ENCODE data around the gene ABTB2. TPM values are rescaled to one million over a fixed set of nuclear protein-coding genes. Genes with fewer than 3 reads are reported as not detected.
"Not testable (repeated sequence)": the region's sequence is repeated elsewhere in the genome, so short reads cannot be mapped to it uniquely, and the experiment has no call there.

Gene ABTB2
- total RNA-seq, 2 donors from 2014 or later = 5.8 to 11.1 TPM

DNA sequence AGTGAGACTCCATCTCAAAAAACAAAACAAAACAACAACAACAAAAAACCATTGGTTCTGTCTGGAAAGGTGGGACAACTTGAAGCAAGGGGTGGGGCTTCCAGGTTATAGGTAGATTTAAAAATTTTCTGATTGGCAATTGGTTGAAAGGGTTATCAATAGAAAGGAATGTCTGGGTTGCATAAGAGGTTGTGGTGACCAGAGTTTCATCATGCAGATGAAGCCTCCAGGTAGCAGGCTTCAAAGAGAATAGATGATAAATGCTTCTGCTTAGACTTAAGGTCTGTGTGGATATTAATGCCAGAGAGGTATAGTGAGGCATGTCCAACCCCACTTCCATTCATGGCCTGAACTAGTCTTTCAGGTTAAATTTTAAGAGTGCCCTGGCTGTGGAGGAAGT is 135.8 kb downstream of the ABTB2 start:
- H3K4me1 ChIP-seq = peaks cover 4% of the 10 kb centered on the region
- no peaks in the 10 kb centered on the region for H3K36me3 ChIP-seq
- H3K27ac ChIP-seq = no peak overlapping the region
- H3K4me3 ChIP-seq = no peak overlapping the region
- H3K27me3 ChIP-seq = no peaks in the 10 kb centered on the region
- H3K9ac ChIP-seq (ENCODE audit: low read depth in 2 of 2, low read length in 2 of 2) = no peak overlapping the region
- intact Hi-C loops (cut with DNase I) = no loop called here
- no peak for DNase-seq
- TF ChIP-seq, protein P1, sequence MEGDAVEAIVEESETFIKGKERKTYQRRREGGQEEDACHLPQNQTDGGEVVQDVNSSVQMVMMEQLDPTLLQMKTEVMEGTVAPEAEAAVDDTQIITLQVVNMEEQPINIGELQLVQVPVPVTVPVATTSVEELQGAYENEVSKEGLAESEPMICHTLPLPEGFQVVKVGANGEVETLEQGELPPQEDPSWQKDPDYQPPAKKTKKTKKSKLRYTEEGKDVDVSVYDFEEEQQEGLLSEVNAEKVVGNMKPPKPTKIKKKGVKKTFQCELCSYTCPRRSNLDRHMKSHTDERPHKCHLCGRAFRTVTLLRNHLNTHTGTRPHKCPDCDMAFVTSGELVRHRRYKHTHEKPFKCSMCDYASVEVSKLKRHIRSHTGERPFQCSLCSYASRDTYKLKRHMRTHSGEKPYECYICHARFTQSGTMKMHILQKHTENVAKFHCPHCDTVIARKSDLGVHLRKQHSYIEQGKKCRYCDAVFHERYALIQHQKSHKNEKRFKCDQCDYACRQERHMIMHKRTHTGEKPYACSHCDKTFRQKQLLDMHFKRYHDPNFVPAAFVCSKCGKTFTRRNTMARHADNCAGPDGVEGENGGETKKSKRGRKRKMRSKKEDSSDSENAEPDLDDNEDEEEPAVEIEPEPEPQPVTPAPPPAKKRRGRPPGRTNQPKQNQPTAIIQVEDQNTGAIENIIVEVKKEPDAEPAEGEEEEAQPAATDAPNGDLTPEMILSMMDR (IDR thresholded peaks at IDR 0.05) = no peak
- H3K9me3 ChIP-seq = no peaks in the 10 kb centered on the region

DNA sequence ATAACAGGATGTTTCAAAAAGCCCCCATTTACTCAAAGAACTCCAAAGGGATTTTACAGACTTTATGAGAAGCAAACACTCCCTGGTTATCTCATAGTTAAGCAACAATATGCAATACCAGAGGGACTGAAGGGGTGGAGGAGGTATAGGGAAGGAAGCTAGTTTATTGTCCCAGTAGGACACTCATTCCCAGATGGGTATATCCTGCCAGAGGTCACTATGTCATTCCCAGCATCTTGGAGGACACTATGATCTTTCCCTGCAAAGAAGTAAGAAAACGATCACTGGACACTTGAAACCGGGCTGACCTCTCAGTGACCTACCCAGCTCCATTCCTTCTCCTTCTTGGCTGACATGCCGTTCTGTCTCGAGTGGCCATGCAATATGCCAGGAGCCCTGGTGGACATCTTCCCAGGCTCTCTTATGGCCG is 137.9 kb downstream of the ABTB2 start:
- Histone ChIP-seq H3K36me3 (no peaks in the 10 kb centered on the region), H3K9me3 (no peaks in the 10 kb centered on the region), H3K27me3 (no peaks in the 10 kb centered on the region), H3K27ac (no peak overlapping the region), H3K4me3 (no peak overlapping the region), H3K9ac (ENCODE audit: low read depth in 2 of 2, low read length in 2 of 2) (no peak overlapping the region), H3K4me1 (peaks cover 4% of the 10 kb centered on the region)
- DNase-seq = no peak
- TF ChIP-seq, protein P1 (IDR thresholded peaks at IDR 0.05) = no peak
- intact Hi-C loops (cut with DNase I) = no loop called here

DNA sequence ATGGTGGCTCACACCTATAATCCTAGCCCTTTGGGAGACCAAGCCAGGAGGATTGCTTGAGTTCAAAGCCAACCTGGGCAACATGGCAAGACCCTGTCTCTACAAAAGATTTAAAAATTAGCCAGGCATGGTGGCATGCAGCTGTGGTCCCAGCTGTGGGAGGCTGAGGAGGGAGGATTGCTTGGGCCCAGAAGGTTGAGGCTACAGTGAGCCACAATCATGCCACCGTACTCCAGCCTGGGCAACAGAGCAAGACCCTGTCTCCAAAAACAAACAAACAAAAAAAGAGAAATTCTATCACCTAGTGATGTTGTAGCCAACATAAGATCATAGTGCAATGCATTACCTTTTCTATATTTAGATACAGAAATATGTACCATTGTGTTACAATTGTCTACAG is 138.5 kb downstream of the ABTB2 start:
- Histone ChIP-seq H3K36me3 (no peaks in the 10 kb centered on the region), H3K9me3 (no peaks in the 10 kb centered on the region), H3K4me1 (peaks cover 4% of the 10 kb centered on the region), H3K27me3 (no peaks in the 10 kb centered on the region), H3K27ac (no peak overlapping the region), H3K4me3 (no peak overlapping the region), H3K9ac (ENCODE audit: low read depth in 2 of 2, low read length in 2 of 2) (no peak overlapping the region)
- DNase-seq = no peak
- TF ChIP-seq, protein P1 (IDR thresholded peaks at IDR 0.05) = no peak
- intact Hi-C loops (cut with DNase I) = no loop called here

DNA sequence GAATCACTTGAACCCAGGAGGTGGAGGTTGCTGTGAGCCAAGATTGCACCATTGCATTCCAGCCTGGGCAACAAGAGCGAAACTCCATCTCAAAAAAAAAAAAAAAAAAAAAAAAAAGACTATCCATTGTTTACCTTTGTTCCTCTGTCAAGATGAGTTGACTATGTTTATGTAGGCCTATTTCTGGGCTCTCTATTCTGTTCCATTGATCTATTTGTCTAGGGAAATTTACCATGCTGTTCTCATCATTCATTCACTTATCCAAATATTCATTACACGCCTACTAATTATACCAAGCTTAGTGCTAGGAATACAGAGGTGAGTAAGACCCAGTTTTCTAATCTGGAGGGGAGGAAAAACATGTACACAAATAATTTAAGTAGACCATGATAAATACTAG is 139.1 kb downstream of the ABTB2 start:
- H3K9ac ChIP-seq (ENCODE audit: low read depth in 2 of 2, low read length in 2 of 2); DNase-seq; H3K36me3 ChIP-seq; H3K27ac ChIP-seq; H3K9me3 ChIP-seq; H3K27me3 ChIP-seq; H3K4me3 ChIP-seq; intact Hi-C loops (cut with DNase I); H3K4me1 ChIP-seq: not testable (repeated sequence)

DNA sequence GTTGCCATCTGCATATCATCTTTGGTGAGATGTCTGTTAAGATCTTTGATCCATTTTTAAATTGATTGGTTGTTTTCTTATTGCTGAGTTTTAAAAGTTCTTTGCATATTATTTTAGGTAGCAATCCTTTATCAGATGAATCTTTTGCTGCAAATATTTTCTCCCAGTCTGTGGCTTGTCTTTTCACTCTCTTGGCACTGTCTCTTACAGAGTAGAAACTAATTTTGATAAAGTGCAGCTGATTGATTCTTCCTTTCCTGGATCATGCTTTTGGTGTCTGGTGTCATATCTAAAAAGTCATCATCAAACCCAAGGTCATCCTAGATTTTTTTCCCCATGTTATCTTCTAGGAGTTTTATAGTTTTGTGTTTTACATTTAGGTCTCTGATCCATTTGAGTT is 139.7 kb downstream of the ABTB2 start:
- no peaks in the 10 kb centered on the region for H3K27me3 ChIP-seq
- no peaks in the 10 kb centered on the region for H3K36me3 ChIP-seq
- TF ChIP-seq, protein P1 (IDR thresholded peaks at IDR 0.05) = no peak
- DNase-seq = no peak
- H3K27ac ChIP-seq = no peak overlapping the region
- intact Hi-C loops (cut with DNase I) = no loop called here
- no peaks in the 10 kb centered on the region for H3K4me1 ChIP-seq
- no peaks in the 10 kb centered on the region for H3K9me3 ChIP-seq
- H3K4me3 ChIP-seq = no peak overlapping the region
- H3K9ac ChIP-seq (ENCODE audit: low read depth in 2 of 2, low read length in 2 of 2) = no peak overlapping the region

DNA sequence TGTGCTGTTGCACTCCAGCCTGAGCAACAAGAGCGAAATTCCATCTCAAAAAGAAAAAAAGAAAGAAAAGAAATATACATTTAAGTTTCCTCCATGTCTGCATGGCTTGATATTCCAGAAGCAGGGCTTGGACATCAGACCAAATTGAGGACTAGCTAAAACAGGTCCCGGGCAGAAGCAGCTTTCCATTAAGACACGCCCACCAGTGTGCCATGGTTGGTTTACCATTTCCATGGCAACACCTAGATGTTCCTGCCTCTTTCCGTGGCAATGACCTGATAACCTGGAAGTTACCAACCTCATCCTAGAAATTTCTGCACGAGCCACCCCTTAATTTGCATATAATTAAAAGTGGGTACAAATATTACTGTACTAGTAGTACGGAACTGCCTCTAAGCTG is 141.1 kb downstream of the ABTB2 start:
- H3K9ac ChIP-seq (ENCODE audit: low read depth in 2 of 2, low read length in 2 of 2) = no peak overlapping the region
- no peak overlapping the region for H3K27ac ChIP-seq
- no peak for DNase-seq
- H3K4me3 ChIP-seq = no peak overlapping the region
- TF ChIP-seq, protein P1 (IDR thresholded peaks at IDR 0.05) = no peak
- H3K36me3 ChIP-seq = no peaks in the 10 kb centered on the region
- H3K9me3 ChIP-seq = no peaks in the 10 kb centered on the region
- intact Hi-C loops (cut with DNase I) = no loop called here
- H3K4me1 ChIP-seq = no peaks in the 10 kb centered on the region
- H3K27me3 ChIP-seq = no peaks in the 10 kb centered on the region
